ENCODE results near the gene PSME4. TPM values are rescaled to one million over a fixed set of nuclear protein-coding genes. Genes with fewer than 3 reads are reported as not detected.
"Not testable (repeated sequence)": the region's sequence is repeated elsewhere in the genome, so short reads cannot be mapped to it uniquely, and the experiment has no call there.

Gene PSME4
- total and polyA plus RNA-seq, 2 donors (not counting 1 experiment from before 2014, with no cell fraction given): 34.5 to 61.9 TPM

DNA sequence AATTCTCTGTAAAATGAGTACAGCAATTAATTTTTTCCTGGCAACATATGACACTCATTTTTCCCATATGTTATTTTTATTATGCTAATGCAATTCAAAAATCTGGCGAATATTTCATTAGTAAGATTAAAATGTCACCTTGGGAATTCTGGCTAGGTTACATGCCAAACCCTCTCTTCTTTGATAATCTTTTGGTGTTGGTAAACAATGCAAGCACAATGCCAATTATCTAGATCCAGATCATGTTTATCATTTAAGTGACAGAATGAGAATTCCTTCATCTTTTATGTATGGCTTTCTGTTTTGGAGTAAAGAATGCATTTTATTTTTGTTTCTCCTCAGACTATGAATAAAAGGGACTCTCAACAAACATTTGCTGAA is 144.8 kb downstream of the PSME4 start:
- intact Hi-C loops (cut with micrococcal nuclease): no loop called here
- no peak for ATAC-seq (ENCODE audit: low read depth)

DNA sequence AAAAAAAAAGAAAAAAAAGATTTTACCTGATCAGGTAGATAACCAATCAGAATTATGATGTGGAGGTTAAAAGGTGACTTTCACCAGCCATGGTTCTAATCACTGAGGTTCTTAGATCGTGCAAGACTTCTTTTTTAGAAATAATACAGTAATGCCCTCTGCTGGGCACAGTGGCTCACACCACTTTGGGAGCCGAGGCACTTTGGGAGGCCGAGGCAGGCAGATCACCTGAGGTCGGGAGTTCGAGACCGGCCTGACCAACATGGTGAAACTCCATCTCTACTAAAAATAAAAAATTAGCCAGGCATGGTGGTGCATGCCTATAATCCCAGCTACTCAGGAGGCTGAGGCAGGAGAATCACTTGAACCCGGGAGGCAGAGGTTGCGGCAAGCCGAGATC is 147.2 kb downstream of the PSME4 start:
- H3K4me1 Mint-ChIP-seq; POLR2A ChIA-PET; H3K9me3 ChIP-seq (ENCODE audit: control extremely low read depth in 1 of 3, control insufficient read depth in 2 of 3, insufficient read depth in 1 of 3, low read length in 2 of 3): not testable (repeated sequence)

More for the DNA sequence above, 144.8 kb downstream of the PSME4 start:
- no peak overlapping the region for H2AFZ ChIP-seq (ENCODE audit: insufficient read depth, low read depth, low read length, poor library complexity, severe bottlenecking)
- H3K27me3 ChIP-seq (replicated peaks in 1 of 4; ENCODE audit: control extremely low read depth in 1 of 4, control insufficient read depth in 3 of 4, insufficient read depth in 4 of 4, low read length in 3 of 4): no peaks in the 10 kb centered on the region
- Mint-ChIP-seq H3K4me1 (no peaks in the 10 kb centered on the region), H3K27me3 (no peaks in the 10 kb centered on the region), H3K9me3 (ENCODE audit: insufficient read depth) (peaks cover 3% of the 10 kb centered on the region), H3K4me3 (no peak overlapping the region), H3K27ac (no peak overlapping the region)
- no peak overlapping the region for H3K4me3 ChIP-seq (ENCODE audit: control extremely low read depth in 1 of 5, extremely low read depth in 1 of 5, insufficient read depth in 1 of 5, low read depth in 2 of 5, low read length in 4 of 5)
- H3K79me2 ChIP-seq (ENCODE audit: control insufficient read depth, insufficient read depth, low read length): no peaks in the 10 kb centered on the region
- H3K4me2 ChIP-seq (replicated peaks; ENCODE audit: low read depth, low read length, poor library complexity, severe bottlenecking): no peak overlapping the region
- H4K20me1 ChIP-seq (ENCODE audit: control insufficient read depth, insufficient read depth, low read length, poor library complexity, severe bottlenecking): no peaks in the 10 kb centered on the region
- H3K9me3 ChIP-seq (ENCODE audit: control extremely low read depth in 1 of 3, control insufficient read depth in 2 of 3, insufficient read depth in 1 of 3, low read length in 2 of 3): no peaks in the 10 kb centered on the region
- no peaks in the 10 kb centered on the region for H3K4me1 ChIP-seq (ENCODE audit: control insufficient read depth in 2 of 2, insufficient read depth in 2 of 2, low read length in 2 of 2)
- no peak for DNase-seq
- POLR2A ChIA-PET: no interaction called here
- no peak overlapping the region for H3K9ac ChIP-seq (ENCODE audit: low read length)
- peaks cover 0 to 2% of the 10 kb centered on the region in 2 experiments for H3K36me3 ChIP-seq (replicated peaks in 1 of 2; ENCODE audit: control extremely low read depth in 1 of 2, control insufficient read depth in 1 of 2, extremely low read depth in 1 of 2, insufficient read depth in 2 of 2, low read length in 1 of 2)
- TF ChIP-seq EZH2 (IDR thresholded peaks at IDR 0.05; ENCODE audit: borderline replicate concordance, insufficient read depth, low read depth, low read length, poor library complexity, severe bottlenecking): no peak
- TF ChIP-seq, protein P1, sequence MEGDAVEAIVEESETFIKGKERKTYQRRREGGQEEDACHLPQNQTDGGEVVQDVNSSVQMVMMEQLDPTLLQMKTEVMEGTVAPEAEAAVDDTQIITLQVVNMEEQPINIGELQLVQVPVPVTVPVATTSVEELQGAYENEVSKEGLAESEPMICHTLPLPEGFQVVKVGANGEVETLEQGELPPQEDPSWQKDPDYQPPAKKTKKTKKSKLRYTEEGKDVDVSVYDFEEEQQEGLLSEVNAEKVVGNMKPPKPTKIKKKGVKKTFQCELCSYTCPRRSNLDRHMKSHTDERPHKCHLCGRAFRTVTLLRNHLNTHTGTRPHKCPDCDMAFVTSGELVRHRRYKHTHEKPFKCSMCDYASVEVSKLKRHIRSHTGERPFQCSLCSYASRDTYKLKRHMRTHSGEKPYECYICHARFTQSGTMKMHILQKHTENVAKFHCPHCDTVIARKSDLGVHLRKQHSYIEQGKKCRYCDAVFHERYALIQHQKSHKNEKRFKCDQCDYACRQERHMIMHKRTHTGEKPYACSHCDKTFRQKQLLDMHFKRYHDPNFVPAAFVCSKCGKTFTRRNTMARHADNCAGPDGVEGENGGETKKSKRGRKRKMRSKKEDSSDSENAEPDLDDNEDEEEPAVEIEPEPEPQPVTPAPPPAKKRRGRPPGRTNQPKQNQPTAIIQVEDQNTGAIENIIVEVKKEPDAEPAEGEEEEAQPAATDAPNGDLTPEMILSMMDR (IDR thresholded peaks at IDR 0.05): no peak
- H3K27ac ChIP-seq (ENCODE audit: low read length in 2 of 2): no peak overlapping the region
- no CpG with 5 or more reads among the region's 1 CpG for WGBS (ENCODE audit: insufficient coverage)
- CTCF ChIA-PET: no interaction called here

More for the DNA sequence above, 147.2 kb downstream of the PSME4 start:
- H3K27ac Mint-ChIP-seq; H3K79me2 ChIP-seq (ENCODE audit: control insufficient read depth, insufficient read depth, low read length); H3K27ac ChIP-seq (ENCODE audit: low read length in 2 of 2); H3K4me3 Mint-ChIP-seq; H3K27me3 Mint-ChIP-seq; H3K9me3 Mint-ChIP-seq (ENCODE audit: insufficient read depth); CTCF ChIA-PET; intact Hi-C loops (cut with micrococcal nuclease); H2AFZ ChIP-seq (ENCODE audit: insufficient read depth, low read depth, low read length, poor library complexity, severe bottlenecking); H3K4me1 ChIP-seq (ENCODE audit: control insufficient read depth in 2 of 2, insufficient read depth in 2 of 2, low read length in 2 of 2); H3K9ac ChIP-seq (ENCODE audit: low read length); H3K4me3 ChIP-seq (ENCODE audit: control extremely low read depth in 1 of 5, extremely low read depth in 1 of 5, insufficient read depth in 1 of 5, low read depth in 2 of 5, low read length in 4 of 5); DNase-seq; H3K36me3 ChIP-seq (replicated peaks in 1 of 2; ENCODE audit: control extremely low read depth in 1 of 2, control insufficient read depth in 1 of 2, extremely low read depth in 1 of 2, insufficient read depth in 2 of 2, low read length in 1 of 2); ATAC-seq (ENCODE audit: low read depth); H4K20me1 ChIP-seq (ENCODE audit: control insufficient read depth, insufficient read depth, low read length, poor library complexity, severe bottlenecking); H3K27me3 ChIP-seq (replicated peaks in 1 of 4; ENCODE audit: control extremely low read depth in 1 of 4, control insufficient read depth in 3 of 4, insufficient read depth in 4 of 4, low read length in 3 of 4); H3K4me2 ChIP-seq (replicated peaks; ENCODE audit: low read depth, low read length, poor library complexity, severe bottlenecking): not testable (repeated sequence)
- 87% methylated on average over 6 of the region's 9 CpGs for WGBS (ENCODE audit: insufficient coverage)
